Skeletal muscle tissue (tissue), 4 donors: ENCODE data around the gene UFL1. TPM values are rescaled to one million over a fixed set of nuclear protein-coding genes. Genes with fewer than 3 reads are reported as not detected.
"Not testable (repeated sequence)": the region's sequence is repeated elsewhere in the genome, so short reads cannot be mapped to it uniquely, and the experiment has no call there.

Experiments
- H3K27ac ChIP-seq: one replicate; pipeline ENCODE4 v1.7.0; 2013; ENCODE audit warnings: mild to moderate bottlenecking, low read depth, low read length, inconsistent platforms
- H3K27me3 ChIP-seq, 3 donors: one replicate each; pipeline ENCODE4 v1.7.0; 2013; ENCODE audit warnings: low read length in 3 of 3; ENCODE audit not compliant: control insufficient read depth in 3 of 3, insufficient read depth in 3 of 3
- H3K36me3 ChIP-seq, 3 donors: one replicate each; pipeline ENCODE4 v1.7.0; 2013; ENCODE audit warnings: low read length in 3 of 3; ENCODE audit not compliant: control insufficient read depth in 3 of 3, insufficient read depth in 3 of 3
- H3K4me1 ChIP-seq, 3 donors: one replicate each; pipeline ENCODE4 v1.7.0; 2013; ENCODE audit warnings: low read length in 3 of 3, mild to moderate bottlenecking in 3 of 3; ENCODE audit not compliant: control insufficient read depth in 3 of 3, insufficient read depth in 3 of 3
- H3K4me3 ChIP-seq, 3 donors: one replicate each; pipeline ENCODE4 v1.7.0; 2013; ENCODE audit warnings: low read length in 3 of 3
- H3K9ac ChIP-seq, 3 donors: one replicate each; pipeline ENCODE4 v1.7.0; 2013; ENCODE audit warnings: low read length in 3 of 3, mild to moderate bottlenecking in 3 of 3, moderate library complexity in 2 of 3, low read depth in 1 of 3
- H3K9me3 ChIP-seq, 3 donors: one replicate each; pipeline ENCODE4 v1.7.0; 2013; ENCODE audit warnings: low read length in 3 of 3; ENCODE audit not compliant: control insufficient read depth in 3 of 3
- total RNA-seq: library from RNA; depleted of rRNA; stranded (reverse); fragments of >200 nt; gene quantifications from one replicate; pipeline ENCODE4 v1.2.3, GENCODE V29; 2014
- donor health status: Osteomylitis.

Gene UFL1
- total RNA-seq, 1 donor from 2014 or later, result 20.4 TPM

- Histone ChIP-seq H3K9ac (peak overlapping the region; percentile 94 to 97 (median 95)), H3K4me3 (peak overlapping the region; percentile 87 to 91 (median 90)), H3K27ac (peak overlapping the region; percentile 96), H3K9me3 (no peaks in the 10 kb centered on the region), H3K4me1 (peaks cover 4 to 7% (median 4%) of the 10 kb centered on the region in 3 donors), H3K36me3 (peaks cover 5 to 9% (median 7%) of the 10 kb centered on the region in 3 donors), H3K27me3 (no peaks in the 10 kb centered on the region)
These were observed 331 bp upstream of the UFL1 start for GRCh38 chr6:96521306-96521643.

- no peaks in the 10 kb centered on the region for H3K9me3 ChIP-seq
- peak overlapping the region; percentile 96 for H3K27ac ChIP-seq
- H3K4me1 ChIP-seq, result peaks cover 4 to 7% (median 4%) of the 10 kb centered on the region in 3 donors
- H3K36me3 ChIP-seq, result peaks cover 6 to 16% (median 14%) of the 10 kb centered on the region in 3 donors
- no peaks in the 10 kb centered on the region for H3K27me3 ChIP-seq
- peak overlapping the region; percentile 87 to 91 (median 90) for H3K4me3 ChIP-seq
- H3K9ac ChIP-seq, result peak overlapping the region; percentile 94 to 97 (median 95)
These were observed 931 bp downstream of the UFL1 start for GRCh38 chr6:96522465-96523009.

- Histone ChIP-seq H3K4me3 (no peak overlapping the region), H3K4me1 (peaks cover 0 to 2% (median 0%) of the 10 kb centered on the region in 3 donors), H3K9ac (no peak overlapping the region), H3K27me3 (no peaks in the 10 kb centered on the region), H3K36me3 (peaks cover 26 to 62% (median 61%) of the 10 kb centered on the region in 3 donors), H3K9me3 (no peaks in the 10 kb centered on the region), H3K27ac (no peak overlapping the region)
These were observed 6.6 kb downstream of the UFL1 start for GRCh38 chr6:96528193-96528592.

GRCh38 chr6:96532399-96532798, 10.8 kb downstream of the UFL1 start:
- Histone ChIP-seq H3K4me3 (no peak overlapping the region), H3K36me3 (peaks cover 22 to 62% (median 48%) of the 10 kb centered on the region in 3 donors), H3K9ac (no peak overlapping the region), H3K27me3 (no peaks in the 10 kb centered on the region), H3K27ac (no peak overlapping the region), H3K4me1 (no peaks in the 10 kb centered on the region), H3K9me3 (no peaks in the 10 kb centered on the region)

- no peaks in the 10 kb centered on the region for H3K9me3 ChIP-seq
- no peak overlapping the region for H3K27ac ChIP-seq
- H3K4me1 ChIP-seq, result no peaks in the 10 kb centered on the region
- H3K27me3 ChIP-seq, result no peaks in the 10 kb centered on the region
- H3K4me3 ChIP-seq, result no peak overlapping the region
- H3K36me3 ChIP-seq, result peaks cover 17 to 48% (median 35%) of the 10 kb centered on the region in 3 donors
- no peak overlapping the region for H3K9ac ChIP-seq
These were observed 16.1 kb downstream of the UFL1 start for GRCh38 chr6:96537726-96538125.

- Histone ChIP-seq H3K27me3 (no peaks in the 10 kb centered on the region), H3K36me3 (peaks cover 28 to 58% (median 53%) of the 10 kb centered on the region in 3 donors), H3K9ac (no peak overlapping the region), H3K4me3 (no peak overlapping the region), H3K4me1 (no peaks in the 10 kb centered on the region), H3K27ac (no peak overlapping the region), H3K9me3 (no peaks in the 10 kb centered on the region)
These were observed 21.1 kb downstream of the UFL1 start for GRCh38 chr6:96542702-96543101.

- H3K9me3 ChIP-seq, result no peaks in the 10 kb centered on the region
- H3K27me3 ChIP-seq, result no peaks in the 10 kb centered on the region
- H3K27ac ChIP-seq, result no peak overlapping the region
- H3K36me3 ChIP-seq, result peaks cover 25 to 42% (median 41%) of the 10 kb centered on the region in 3 donors
- H3K9ac ChIP-seq, result no peak overlapping the region
- H3K4me1 ChIP-seq, result no peaks in the 10 kb centered on the region
- H3K4me3 ChIP-seq, result no peak overlapping the region
These were observed 24.3 kb downstream of the UFL1 start for GRCh38 chr6:96545882-96546281.

GRCh38 chr6:96547654-96548053, 26.0 kb downstream of the UFL1 start:
- no peaks in the 10 kb centered on the region for H3K4me1 ChIP-seq
- peaks cover 27 to 53% (median 45%) of the 10 kb centered on the region in 3 donors for H3K36me3 ChIP-seq
- no peak overlapping the region for H3K9ac ChIP-seq
- H3K27me3 ChIP-seq, result no peaks in the 10 kb centered on the region
- no peaks in the 10 kb centered on the region for H3K9me3 ChIP-seq
- no peak overlapping the region for H3K4me3 ChIP-seq
- no peak overlapping the region for H3K27ac ChIP-seq

GRCh38 chr6:96554558-96554957, 33.0 kb downstream of the UFL1 start:
- Histone ChIP-seq H3K9ac (no peak overlapping the region), H3K36me3 (peaks cover 26 to 38% (median 37%) of the 10 kb centered on the region in 3 donors), H3K27ac (no peak overlapping the region), H3K27me3 (no peaks in the 10 kb centered on the region), H3K4me1 (no peaks in the 10 kb centered on the region), H3K4me3 (no peak overlapping the region), H3K9me3 (no peaks in the 10 kb centered on the region)

- H3K9ac ChIP-seq, H3K27ac ChIP-seq, H3K4me1 ChIP-seq, H3K36me3 ChIP-seq, H3K9me3 ChIP-seq, H3K4me3 ChIP-seq, H3K27me3 ChIP-seq: not testable (repeated sequence)
These were observed 38.1 kb downstream of the UFL1 start for GRCh38 chr6:96559740-96560139.
